A673 (cell line): ENCODE results near the gene AGAP1. TPM values are rescaled to one million over a fixed set of nuclear protein-coding genes. Genes with fewer than 3 reads are reported as not detected.

Source experiments
- BruUV-seq: library from RNA; stranded (reverse); fragments of 400-500 nt; replicated peaks from 2 replicates; lab custom pipeline; 2021; lab: Mats Ljungman, UMichigan
- CTCF ChIA-PET: fragments of 300-600 bp; sonication (Branson Sonifier 250); formaldehyde crosslinking; loops from one replicate; lab custom pipeline; 2022; ENCODE audit warnings: antibody characterized with exemption; lab: Charles Lee
- POLR2A ChIA-PET: fragments of 300-600 bp; sonication (Branson Sonifier 250); formaldehyde crosslinking; loops from one replicate; lab custom pipeline; 2022; ENCODE audit warnings: antibody characterized with exemption; ENCODE audit not compliant: low non-redundant PET; lab: Charles Lee
- DNase-seq: peaks from one replicate; pipeline ENCODE4 v3.0.0-alpha.2; 2015; ENCODE audit warnings: low spot score
- H3K27ac ChIP-seq: fragments of 200-600 bp; sonication (generic); 2 replicates; pipeline ENCODE4 v1.5.1; 2016; ENCODE audit warnings: mixed run types, low read depth, mild to moderate bottlenecking, mixed read lengths, antibody characterized with exemption, low read length; ENCODE audit not compliant: poor library complexity, severe bottlenecking
- H3K27me3 ChIP-seq: fragments of 200-600 bp; sonication (generic); replicated peaks from 2 replicates; pipeline ENCODE4 v1.6.1; 2017; ENCODE audit warnings: mixed run types, low read depth, mild to moderate bottlenecking, mixed read lengths, antibody characterized with exemption, low read length; ENCODE audit not compliant: insufficient read depth, poor library complexity
- H3K36me3 ChIP-seq: fragments of 200-600 bp; sonication (generic); 2 replicates; pipeline ENCODE4 v1.6.1; 2016; ENCODE audit warnings: mixed run types, mild to moderate bottlenecking, mixed read lengths, antibody characterized with exemption, low read length; ENCODE audit not compliant: insufficient read depth, poor library complexity, severe bottlenecking
- H3K4me1 ChIP-seq: fragments of 200-600 bp; sonication (generic); 2 replicates; pipeline ENCODE4 v1.6.1; 2017; ENCODE audit warnings: mixed run types, mild to moderate bottlenecking, mixed read lengths, antibody characterized with exemption, low read length; ENCODE audit not compliant: insufficient read depth, poor library complexity, severe bottlenecking
- H3K4me3 ChIP-seq: fragments of 200-600 bp; sonication (generic); 2 replicates; pipeline ENCODE4 v1.5.1; 2016; ENCODE audit warnings: low read depth, mixed run types, mild to moderate bottlenecking, mixed read lengths, low read length; ENCODE audit not compliant: poor library complexity, severe bottlenecking
- H3K9me3 ChIP-seq: fragments of 200-600 bp; sonication (generic); 2 replicates; pipeline ENCODE4 v1.6.1; 2016; ENCODE audit warnings: mixed run types, low read depth, mild to moderate bottlenecking, mixed read lengths, antibody characterized with exemption, low read length; ENCODE audit not compliant: poor library complexity, severe bottlenecking
- CTCF ChIP-seq: fragments of 300-800, 200-600 bp; sonication (generic); conservative IDR thresholded peaks from 2 replicates; pipeline ENCODE4 v1.5.1; 2017; ENCODE audit warnings: low read depth, mild to moderate bottlenecking, antibody characterized with exemption, low read length, moderate library complexity, mixed read lengths
- EZH2 ChIP-seq: fragments of 200-600 bp; sonication (generic); IDR thresholded peaks from 2 replicates; pipeline ENCODE4 v1.6.1; 2017; ENCODE audit warnings: borderline replicate concordance, low read depth, mild to moderate bottlenecking, mixed read lengths, antibody characterized with exemption, low read length; ENCODE audit not compliant: poor library complexity, severe bottlenecking
- intact Hi-C: fragments of 100-400 bp; cut with micrococcal nuclease; formaldehyde crosslinking; loops from one replicate; pipeline ENCODE4 v1.10.0; 2022; ENCODE audit not compliant: unreplicated experiment
- total RNA-seq: library from RNA; stranded (reverse); gene quantifications from 2 replicates; pipeline ENCODE4 v1.2.3, GENCODE V29; 2021

The AGAP1 gene
- total RNA-seq, 1 experiment from 2014 or later, result 25.3 TPM

- Histone ChIP-seq H3K4me3 (no peak overlapping the region), H3K27me3 (no peaks in the 10 kb centered on the region), H3K27ac (no peak overlapping the region), H3K4me1 (no peaks in the 10 kb centered on the region), H3K36me3 (no peaks in the 10 kb centered on the region), H3K9me3 (no peaks in the 10 kb centered on the region)
- intact Hi-C loops, result no loop called here
- no peak for DNase-seq
- POLR2A ChIA-PET, result no interaction called here
- TF ChIP-seq CTCF (no peak), EZH2 (no peak)
- CTCF ChIA-PET, result no interaction called here
- BruUV-seq, result no TSS peak
These were observed 42.9 kb downstream of the AGAP1 start for GRCh38 chr2:235536711-235537110.

- POLR2A ChIA-PET, result no interaction called here
- Histone ChIP-seq H3K27me3 (no peaks in the 10 kb centered on the region), H3K27ac (no peak overlapping the region), H3K9me3 (no peaks in the 10 kb centered on the region), H3K4me1 (no peaks in the 10 kb centered on the region), H3K4me3 (no peak overlapping the region), H3K36me3 (no peaks in the 10 kb centered on the region)
- CTCF ChIA-PET, result no interaction called here
- intact Hi-C loops, result no loop called here
- DNase-seq, result no peak
- no TSS peak for BruUV-seq
- TF ChIP-seq CTCF (no peak), EZH2 (no peak)
These were observed 43.3 kb downstream of the AGAP1 start for GRCh38 chr2:235537186-235537585.

GRCh38 chr2:235537587-235537986, 43.7 kb downstream of the AGAP1 start:
- BruUV-seq, result no TSS peak
- ChIA-PET CTCF (no interaction called here), POLR2A (no interaction called here)
- Histone ChIP-seq H3K4me1 (no peaks in the 10 kb centered on the region), H3K27ac (no peak overlapping the region), H3K27me3 (no peaks in the 10 kb centered on the region), H3K36me3 (no peaks in the 10 kb centered on the region), H3K4me3 (no peak overlapping the region), H3K9me3 (no peaks in the 10 kb centered on the region)
- no peak for TF ChIP-seq CTCF
- no peak for TF ChIP-seq EZH2
- DNase-seq, result no peak
- intact Hi-C loops, result no loop called here
